ENCODE measurements around the gene OGDHL.

Gene OGDHL

GRCh38 chr10:49700211-49700610 is 61.9 kb downstream of the OGDHL start:
- Histone ChIP-seq H2AFZ (ENCODE audit: low read depth, low read length) (no peak overlapping the region), H3K4me2 (ENCODE audit: low read length) (no peak overlapping the region), H3K4me3 (ENCODE audit: low read length) (no peak overlapping the region), H3K36me3 (replicated peaks; ENCODE audit: low read depth, low read length) (no peaks in the 10 kb centered on the region), H3K27me3 (ENCODE audit: low read depth, low read length) (no peaks in the 10 kb centered on the region), H3K9me3 (ENCODE audit: insufficient read depth, low read length) (no peaks in the 10 kb centered on the region), H3K9ac (ENCODE audit: low read length) (no peak overlapping the region), H3K27ac (ENCODE audit: low read length) (no peak overlapping the region), H4K20me1 (ENCODE audit: insufficient read depth, low read length) (no peaks in the 10 kb centered on the region), H3K79me2 (ENCODE audit: low read length) (no peaks in the 10 kb centered on the region), H3K4me1 (ENCODE audit: low read length) (no peaks in the 10 kb centered on the region)
- TF ChIP-seq, protein P1, sequence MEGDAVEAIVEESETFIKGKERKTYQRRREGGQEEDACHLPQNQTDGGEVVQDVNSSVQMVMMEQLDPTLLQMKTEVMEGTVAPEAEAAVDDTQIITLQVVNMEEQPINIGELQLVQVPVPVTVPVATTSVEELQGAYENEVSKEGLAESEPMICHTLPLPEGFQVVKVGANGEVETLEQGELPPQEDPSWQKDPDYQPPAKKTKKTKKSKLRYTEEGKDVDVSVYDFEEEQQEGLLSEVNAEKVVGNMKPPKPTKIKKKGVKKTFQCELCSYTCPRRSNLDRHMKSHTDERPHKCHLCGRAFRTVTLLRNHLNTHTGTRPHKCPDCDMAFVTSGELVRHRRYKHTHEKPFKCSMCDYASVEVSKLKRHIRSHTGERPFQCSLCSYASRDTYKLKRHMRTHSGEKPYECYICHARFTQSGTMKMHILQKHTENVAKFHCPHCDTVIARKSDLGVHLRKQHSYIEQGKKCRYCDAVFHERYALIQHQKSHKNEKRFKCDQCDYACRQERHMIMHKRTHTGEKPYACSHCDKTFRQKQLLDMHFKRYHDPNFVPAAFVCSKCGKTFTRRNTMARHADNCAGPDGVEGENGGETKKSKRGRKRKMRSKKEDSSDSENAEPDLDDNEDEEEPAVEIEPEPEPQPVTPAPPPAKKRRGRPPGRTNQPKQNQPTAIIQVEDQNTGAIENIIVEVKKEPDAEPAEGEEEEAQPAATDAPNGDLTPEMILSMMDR (IDR thresholded peaks at IDR 0.05; ENCODE audit: low read depth, low read length): no peak
- TF ChIP-seq EZH2phosphoT487 (IDR thresholded peaks at IDR 0.05; ENCODE audit: low read depth): no peak

- Histone ChIP-seq H3K9me3 (ENCODE audit: insufficient read depth, low read length) (no peaks in the 10 kb centered on the region), H3K27ac (ENCODE audit: low read length) (no peak overlapping the region), H3K36me3 (replicated peaks; ENCODE audit: low read depth, low read length) (no peaks in the 10 kb centered on the region), H3K79me2 (ENCODE audit: low read length) (no peaks in the 10 kb centered on the region), H3K4me1 (ENCODE audit: low read length) (no peaks in the 10 kb centered on the region), H2AFZ (ENCODE audit: low read depth, low read length) (no peak overlapping the region), H3K9ac (ENCODE audit: low read length) (no peak overlapping the region), H3K4me3 (ENCODE audit: low read length) (no peak overlapping the region), H3K4me2 (ENCODE audit: low read length) (no peak overlapping the region), H3K27me3 (ENCODE audit: low read depth, low read length) (no peaks in the 10 kb centered on the region), H4K20me1 (ENCODE audit: insufficient read depth, low read length) (no peaks in the 10 kb centered on the region)
- no peak for TF ChIP-seq EZH2phosphoT487 (IDR thresholded peaks at IDR 0.05; ENCODE audit: low read depth)
- TF ChIP-seq, protein P1 (IDR thresholded peaks at IDR 0.05; ENCODE audit: low read depth, low read length): no peak
These were observed 63.4 kb downstream of the OGDHL start for GRCh38 chr10:49698679-49699078.

DNA sequence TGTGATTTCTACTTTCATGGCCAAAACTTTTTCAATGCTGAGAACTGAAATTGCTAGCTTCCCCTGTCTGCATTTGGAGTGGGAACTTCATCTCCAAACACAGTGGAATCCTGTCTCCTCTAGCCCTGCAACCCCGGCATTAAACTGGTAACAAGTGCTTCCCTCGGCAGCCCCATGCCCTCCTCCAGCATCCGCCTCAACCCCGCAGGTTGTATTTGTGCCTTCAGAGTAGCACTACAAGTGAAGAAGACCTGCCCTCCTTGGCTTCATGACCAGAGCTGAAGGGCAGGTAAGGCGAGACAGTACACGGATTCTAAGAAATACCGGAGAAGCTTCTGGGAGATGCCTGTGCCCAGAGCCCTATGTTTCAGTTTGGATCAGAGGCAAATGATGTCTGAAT is 65.8 kb downstream of the OGDHL start:
- Histone ChIP-seq H3K9me3 (ENCODE audit: insufficient read depth, low read length) (no peaks in the 10 kb centered on the region), H3K4me3 (ENCODE audit: low read length) (no peak overlapping the region), H3K4me2 (ENCODE audit: low read length) (no peak overlapping the region), H2AFZ (ENCODE audit: low read depth, low read length) (no peak overlapping the region), H3K4me1 (ENCODE audit: low read length) (no peaks in the 10 kb centered on the region), H3K79me2 (ENCODE audit: low read length) (no peaks in the 10 kb centered on the region), H4K20me1 (ENCODE audit: insufficient read depth, low read length) (no peaks in the 10 kb centered on the region), H3K27ac (ENCODE audit: low read length) (no peak overlapping the region), H3K36me3 (replicated peaks; ENCODE audit: low read depth, low read length) (no peaks in the 10 kb centered on the region), H3K27me3 (ENCODE audit: low read depth, low read length) (no peaks in the 10 kb centered on the region), H3K9ac (ENCODE audit: low read length) (no peak overlapping the region)
- TF ChIP-seq, protein P1 (IDR thresholded peaks at IDR 0.05; ENCODE audit: low read depth, low read length): no peak
- TF ChIP-seq EZH2phosphoT487 (IDR thresholded peaks at IDR 0.05; ENCODE audit: low read depth): no peak

GRCh38 chr10:49694466-49694865 is 67.7 kb downstream of the OGDHL start:
- Histone ChIP-seq H3K27ac (ENCODE audit: low read length) (no peak overlapping the region), H3K9me3 (ENCODE audit: insufficient read depth, low read length) (no peaks in the 10 kb centered on the region), H4K20me1 (ENCODE audit: insufficient read depth, low read length) (no peaks in the 10 kb centered on the region), H3K79me2 (ENCODE audit: low read length) (no peaks in the 10 kb centered on the region), H3K4me1 (ENCODE audit: low read length) (no peaks in the 10 kb centered on the region), H3K4me3 (ENCODE audit: low read length) (no peak overlapping the region), H2AFZ (ENCODE audit: low read depth, low read length) (no peak overlapping the region), H3K36me3 (replicated peaks; ENCODE audit: low read depth, low read length) (no peaks in the 10 kb centered on the region), H3K27me3 (ENCODE audit: low read depth, low read length) (peaks cover 5% of the 10 kb centered on the region; the same call in 1 of the 2 replicates), H3K9ac (ENCODE audit: low read length) (no peak overlapping the region), H3K4me2 (ENCODE audit: low read length) (no peak overlapping the region)
- no peak for TF ChIP-seq EZH2phosphoT487 (IDR thresholded peaks at IDR 0.05; ENCODE audit: low read depth)
- TF ChIP-seq, protein P1 (IDR thresholded peaks at IDR 0.05; ENCODE audit: low read depth, low read length): no peak

All from OCI-LY3 (cell line).